K562 (cell line): ENCODE data around the gene RAB5A. TPM values are rescaled to one million over a fixed set of nuclear protein-coding genes. Genes with fewer than 3 reads are reported as not detected.

Experiments used
- BRD9 ChIP-seq: fragments of 450-650 bp; IDR thresholded peaks from 2 replicates; pipeline ENCODE4 v1.6.1; 2018; ENCODE audit warnings: low read depth; ENCODE audit not compliant: partially characterized antibody
- CBFA2T3 ChIP-seq: fragments of 450-650 bp; IDR thresholded peaks from 2 replicates; pipeline ENCODE4 v1.6.1; 2017
- FOXA3 ChIP-seq, 2 experiments: fragments of 450-650 bp in 1 of 2; sonication (generic) in 1 of 2; formaldehyde crosslinking; IDR thresholded peaks in 1 of 2; conservative IDR thresholded peaks in 1 of 2; 2 replicates each; pipeline versions ENCODE4 v1.4.0 to v1.8.0; 2020 to 2022; ENCODE audit warnings: mild to moderate bottlenecking in 2 of 2, missing genetic modification reagents in 1 of 2
- HDAC2 ChIP-seq: fragments of 450-650 bp; IDR thresholded peaks from 2 replicates; pipeline ENCODE4 v1.6.1; 2016; ENCODE audit warnings: mild to moderate bottlenecking
- MEF2D ChIP-seq: conservative IDR thresholded peaks from 2 replicates; pipeline ENCODE4 v1.6.1; 2016; ENCODE audit warnings: low read depth, missing genetic modification characterization, missing compliant biosample characterization
- NCOR1 ChIP-seq: fragments of 450-650 bp; IDR thresholded peaks from 2 replicates; pipeline ENCODE4 v1.6.1; 2016; ENCODE audit warnings: mild to moderate bottlenecking, moderate library complexity
- ZNF134 ChIP-seq: fragments of 250-450 bp; sonication (Bioruptor Pico); conservative IDR thresholded peaks from 2 replicates; pipeline ENCODE4 v1.4.0; 2020
- ZNF445 ChIP-seq: fragments of 250-450 bp; sonication (Bioruptor Pico); IDR thresholded peaks from 2 replicates; pipeline ENCODE4 v1.4.0; 2020; ENCODE audit warnings: low read depth, mild to moderate bottlenecking, moderate library complexity
- ZNF644 ChIP-seq: fragments of 200-800 bp; sonication (Bioruptor generic); IDR thresholded peaks from 2 replicates; pipeline ENCODE4 v1.6.1; 2016; ENCODE audit warnings: low read depth, missing genetic modification characterization, missing compliant biosample characterization
- polyA plus RNA-seq, 8 experiments: library from polyadenylated mRNA; depleted of rRNA in 4 of 8; stranded (reverse) in 5 of 8; unstranded in 3 of 8; fragments of >200 nt; fragmentation: Nextera tagmentation in 2 of 8; fragmentation: Illumina TruSeq in 1 of 8; extraction: Ambion mirVana in 2 of 8; extraction: Trizol in 1 of 8; gene quantifications; 2 replicates each; pipeline versions ENCODE4 v1.2.1 to v1.2.3, GENCODE V29; 2011 to 2014; ENCODE audit warnings: inconsistent platforms in 1 of 8, missing spikeins in 1 of 8
- total RNA-seq, 7 experiments: library from RNA; depleted of rRNA in 6 of 7; stranded (reverse); fragments of >200 nt in 6 of 7; fragmentation: Illumina TruSeq in 2 of 7; extraction: Trizol in 2 of 7; gene quantifications; 2 replicates each; pipeline versions ENCODE4 v1.2.1 to v1.2.3, GENCODE V29; 2011 to 2021; ENCODE audit warnings: low replicate concordance in 1 of 7
- TF ChIP-seq, protein P1 (sequence below), 2 experiments: fragments of 450-650 bp in 1 of 2; sonication (generic) in 1 of 2; formaldehyde crosslinking in 1 of 2; IDR thresholded peaks; 2 replicates each; pipeline versions ENCODE4 v1.7.1 to v1.9.0; 2016 to 2022; ENCODE audit warnings: inconsistent platforms in 1 of 2, mild to moderate bottlenecking in 1 of 2, missing genetic modification reagents in 1 of 2
- TF ChIP-seq, protein P2 (sequence below): fragments of 450-650 bp; formaldehyde crosslinking; IDR thresholded peaks from 2 replicates; pipeline ENCODE4 v1.4.0; 2022; ENCODE audit warnings: missing genetic modification characterization
- TF ChIP-seq, protein P3 (sequence below): sonication (generic); formaldehyde crosslinking; IDR thresholded peaks from 2 replicates; pipeline ENCODE4 v1.8.1; 2023; ENCODE audit warnings: mild to moderate bottlenecking, missing genetic modification reagents, moderate library complexity
- TF ChIP-seq, protein P4 (sequence below): fragments of 250-450 bp; sonication (Bioruptor Pico); IDR thresholded peaks from 2 replicates; pipeline ENCODE4 v1.4.0; 2020

The RAB5A gene
- total and polyA plus RNA-seq, 9 of the 15 experiments (the other 6 are each of a cell fraction or from before 2014, with no cell fraction given): 28.3 to 64.2 (median 49.0) TPM

DNA sequence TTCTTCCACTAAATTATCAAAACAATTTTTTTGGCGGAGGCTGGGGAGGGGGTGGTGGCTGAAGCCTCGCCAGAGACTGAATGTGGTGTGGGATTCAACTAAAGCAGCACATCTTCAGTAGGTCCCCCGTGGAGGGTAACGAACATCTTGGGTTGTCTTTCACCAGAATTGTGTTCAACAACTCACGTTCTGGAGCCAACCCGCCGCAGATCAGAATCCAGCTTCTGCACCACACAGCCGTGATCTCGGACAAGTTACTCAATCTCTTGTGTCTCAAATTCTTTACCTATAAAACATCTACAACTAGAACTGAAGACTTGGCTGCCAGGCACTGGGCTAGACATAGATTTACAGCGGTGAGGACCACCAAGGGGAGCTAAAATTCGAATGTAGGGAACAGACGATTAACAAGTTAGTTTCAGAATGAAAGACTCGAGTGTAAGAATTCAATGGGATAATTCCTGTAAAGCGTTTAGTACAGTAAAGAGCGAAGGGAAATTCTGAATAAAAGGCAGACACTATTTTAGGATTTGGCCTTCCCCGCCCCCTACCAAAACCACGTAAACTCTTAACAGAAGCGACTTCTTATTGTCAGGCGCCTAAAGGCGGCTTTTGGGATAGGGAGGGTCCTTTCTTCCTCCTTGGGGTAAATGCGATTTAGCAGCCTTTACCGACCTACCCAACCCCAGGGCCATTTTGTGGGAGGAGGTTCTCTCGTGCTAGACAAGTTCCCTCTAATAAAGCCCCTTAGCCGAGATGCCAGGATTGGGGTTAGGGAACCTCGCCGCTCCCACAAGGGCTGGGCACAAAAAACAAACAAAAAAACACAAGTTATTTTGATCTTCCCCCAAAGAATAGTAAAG is 697 bp upstream of the RAB5A start (continued):
- TF ChIP-seq, protein P1, sequence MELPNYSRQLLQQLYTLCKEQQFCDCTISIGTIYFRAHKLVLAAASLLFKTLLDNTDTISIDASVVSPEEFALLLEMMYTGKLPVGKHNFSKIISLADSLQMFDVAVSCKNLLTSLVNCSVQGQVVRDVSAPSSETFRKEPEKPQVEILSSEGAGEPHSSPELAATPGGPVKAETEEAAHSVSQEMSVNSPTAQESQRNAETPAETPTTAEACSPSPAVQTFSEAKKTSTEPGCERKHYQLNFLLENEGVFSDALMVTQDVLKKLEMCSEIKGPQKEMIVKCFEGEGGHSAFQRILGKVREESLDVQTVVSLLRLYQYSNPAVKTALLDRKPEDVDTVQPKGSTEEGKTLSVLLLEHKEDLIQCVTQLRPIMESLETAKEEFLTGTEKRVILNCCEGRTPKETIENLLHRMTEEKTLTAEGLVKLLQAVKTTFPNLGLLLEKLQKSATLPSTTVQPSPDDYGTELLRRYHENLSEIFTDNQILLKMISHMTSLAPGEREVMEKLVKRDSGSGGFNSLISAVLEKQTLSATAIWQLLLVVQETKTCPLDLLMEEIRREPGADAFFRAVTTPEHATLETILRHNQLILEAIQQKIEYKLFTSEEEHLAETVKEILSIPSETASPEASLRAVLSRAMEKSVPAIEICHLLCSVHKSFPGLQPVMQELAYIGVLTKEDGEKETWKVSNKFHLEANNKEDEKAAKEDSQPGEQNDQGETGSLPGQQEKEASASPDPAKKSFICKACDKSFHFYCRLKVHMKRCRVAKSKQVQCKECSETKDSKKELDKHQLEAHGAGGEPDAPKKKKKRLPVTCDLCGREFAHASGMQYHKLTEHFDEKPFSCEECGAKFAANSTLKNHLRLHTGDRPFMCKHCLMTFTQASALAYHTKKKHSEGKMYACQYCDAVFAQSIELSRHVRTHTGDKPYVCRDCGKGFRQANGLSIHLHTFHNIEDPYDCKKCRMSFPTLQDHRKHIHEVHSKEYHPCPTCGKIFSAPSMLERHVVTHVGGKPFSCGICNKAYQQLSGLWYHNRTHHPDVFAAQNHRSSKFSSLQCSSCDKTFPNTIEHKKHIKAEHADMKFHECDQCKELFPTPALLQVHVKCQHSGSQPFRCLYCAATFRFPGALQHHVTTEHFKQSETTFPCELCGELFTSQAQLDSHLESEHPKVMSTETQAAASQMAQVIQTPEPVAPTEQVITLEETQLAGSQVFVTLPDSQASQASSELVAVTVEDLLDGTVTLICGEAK (IDR thresholded peaks at IDR 0.05): 0 out of 2 replicates have a peak, but pooled peaks have one; percentile 19
- TF ChIP-seq, protein P1 (CRISPR knock-in tag; IDR thresholded peaks at IDR 0.05): no peak
- no peak for TF ChIP-seq NCOR1
- TF ChIP-seq, protein P2, sequence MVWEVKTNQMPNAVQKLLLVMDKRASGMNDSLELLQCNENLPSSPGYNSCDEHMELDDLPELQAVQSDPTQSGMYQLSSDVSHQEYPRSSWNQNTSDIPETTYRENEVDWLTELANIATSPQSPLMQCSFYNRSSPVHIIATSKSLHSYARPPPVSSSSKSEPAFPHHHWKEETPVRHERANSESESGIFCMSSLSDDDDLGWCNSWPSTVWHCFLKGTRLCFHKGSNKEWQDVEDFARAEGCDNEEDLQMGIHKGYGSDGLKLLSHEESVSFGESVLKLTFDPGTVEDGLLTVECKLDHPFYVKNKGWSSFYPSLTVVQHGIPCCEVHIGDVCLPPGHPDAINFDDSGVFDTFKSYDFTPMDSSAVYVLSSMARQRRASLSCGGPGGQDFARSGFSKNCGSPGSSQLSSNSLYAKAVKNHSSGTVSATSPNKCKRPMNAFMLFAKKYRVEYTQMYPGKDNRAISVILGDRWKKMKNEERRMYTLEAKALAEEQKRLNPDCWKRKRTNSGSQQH (CRISPR knock-in tag): no peak
- 0 out of 2 replicates have a peak, but pooled peaks have one; percentile 17 for TF ChIP-seq MEF2D (tag)
- TF ChIP-seq, protein P3, sequence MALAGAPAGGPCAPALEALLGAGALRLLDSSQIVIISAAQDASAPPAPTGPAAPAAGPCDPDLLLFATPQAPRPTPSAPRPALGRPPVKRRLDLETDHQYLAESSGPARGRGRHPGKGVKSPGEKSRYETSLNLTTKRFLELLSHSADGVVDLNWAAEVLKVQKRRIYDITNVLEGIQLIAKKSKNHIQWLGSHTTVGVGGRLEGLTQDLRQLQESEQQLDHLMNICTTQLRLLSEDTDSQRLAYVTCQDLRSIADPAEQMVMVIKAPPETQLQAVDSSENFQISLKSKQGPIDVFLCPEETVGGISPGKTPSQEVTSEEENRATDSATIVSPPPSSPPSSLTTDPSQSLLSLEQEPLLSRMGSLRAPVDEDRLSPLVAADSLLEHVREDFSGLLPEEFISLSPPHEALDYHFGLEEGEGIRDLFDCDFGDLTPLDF (CRISPR knock-in tag): peak; percentile 50; the same call in 1 of the 2 replicates
- TF ChIP-seq BRD9: peak; percentile 92
- TF ChIP-seq CBFA2T3: no peak
- peak in 1 of 2 experiments; percentile 28; a peak in 1 of 4 replicates for TF ChIP-seq FOXA3 (CRISPR knock-in tag; conservative IDR thresholded peaks at IDR 0.05 in 1 of 2, IDR thresholded peaks at IDR 0.05 in 1 of 2)
- no peak for TF ChIP-seq HDAC2
- TF ChIP-seq ZNF134 (CRISPR knock-in tag): 0 out of 2 replicates have a peak, but pooled peaks have one; percentile 32
- 0 out of 2 replicates have a peak, but pooled peaks have one; percentile 50 for TF ChIP-seq ZNF445 (CRISPR knock-in tag)
- TF ChIP-seq ZNF644 (tag): 0 out of 2 replicates have a peak, but pooled peaks have one; percentile 65
- TF ChIP-seq, protein P4, sequence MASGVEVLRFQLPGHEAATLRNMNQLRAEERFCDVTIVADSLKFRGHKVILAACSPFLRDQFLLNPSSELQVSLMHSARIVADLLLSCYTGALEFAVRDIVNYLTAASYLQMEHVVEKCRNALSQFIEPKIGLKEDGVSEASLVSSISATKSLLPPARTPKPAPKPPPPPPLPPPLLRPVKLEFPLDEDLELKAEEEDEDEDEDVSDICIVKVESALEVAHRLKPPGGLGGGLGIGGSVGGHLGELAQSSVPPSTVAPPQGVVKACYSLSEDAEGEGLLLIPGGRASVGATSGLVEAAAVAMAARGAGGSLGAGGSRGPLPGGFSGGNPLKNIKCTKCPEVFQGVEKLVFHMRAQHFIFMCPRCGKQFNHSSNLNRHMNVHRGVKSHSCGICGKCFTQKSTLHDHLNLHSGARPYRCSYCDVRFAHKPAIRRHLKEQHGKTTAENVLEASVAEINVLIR: no peak
